CD14-positive monocyte (primary cell): Measurements from ENCODE around the gene SRSF7. TPM values are rescaled to one million over a fixed set of nuclear protein-coding genes. Genes with fewer than 3 reads are reported as not detected.

ENCODE experiments used
- DNase-seq, 3 donors: peaks; one replicate each; pipeline ENCODE4 v3.0.0-alpha.2; 2011 to 2022
- H2AFZ ChIP-seq: 2 replicates; pipeline ENCODE4 v1.6.0; 2012; ENCODE audit warnings: mild to moderate bottlenecking, low read depth, low read length, inconsistent platforms; ENCODE audit not compliant: insufficient read depth, poor library complexity, severe bottlenecking
- H3K27ac ChIP-seq, 2 donors: 1 replicate in 1 of 2; 2 replicates in 1 of 2; pipeline ENCODE4 v1.5.1; 2012 to 2013; ENCODE audit warnings: low read length in 2 of 2, control low read depth in 1 of 2, inconsistent platforms in 1 of 2, low read depth in 1 of 2, mild to moderate bottlenecking in 1 of 2
- H3K27me3 ChIP-seq, 2 donors: one replicate each; pipeline versions ENCODE4 v1.6.0 to v1.6.1; 2011 to 2013; ENCODE audit warnings: low read length in 2 of 2; ENCODE audit not compliant: control insufficient read depth in 2 of 2, insufficient read depth in 2 of 2
- H3K36me3 ChIP-seq, 2 donors: replicated peaks in 1 of 2; 1 replicate in 1 of 2; 2 replicates in 1 of 2; pipeline versions ENCODE4 v1.5.1 to v1.6.1; 2012 to 2013; ENCODE audit warnings: low read length in 2 of 2, control low read depth in 1 of 2, inconsistent platforms in 1 of 2, mild to moderate bottlenecking in 1 of 2; ENCODE audit not compliant: insufficient read depth in 2 of 2, control insufficient read depth in 1 of 2
- H3K4me1 ChIP-seq, 2 donors: 1 replicate in 1 of 2; 2 replicates in 1 of 2; pipeline versions ENCODE4 v1.5.1 to v1.6.1; 2012 to 2013; ENCODE audit warnings: low read length in 2 of 2, control low read depth in 1 of 2, inconsistent platforms in 1 of 2, mild to moderate bottlenecking in 1 of 2, moderate library complexity in 1 of 2; ENCODE audit not compliant: insufficient read depth in 2 of 2, control insufficient read depth in 1 of 2
- H3K4me2 ChIP-seq: replicated peaks from 2 replicates; pipeline ENCODE3; 2012; ENCODE audit warnings: low read length, moderate library complexity, mild to moderate bottlenecking; ENCODE audit not compliant: poor library complexity, severe bottlenecking; ENCODE audit errors: extremely low read depth
- H3K4me3 ChIP-seq, 3 experiments: fragments of 200-600 bp in 1 of 3; sonication (generic) in 1 of 3; replicated peaks in 1 of 3; 1 replicate in 2 of 3; 2 replicates in 1 of 3; pipeline ENCODE4 v1.5.1; 2011 to 2013; ENCODE audit warnings: low read length in 3 of 3, mild to moderate bottlenecking in 3 of 3, control low read depth in 2 of 3, low read depth in 2 of 3, inconsistent platforms in 1 of 3, moderate library complexity in 1 of 3
- H3K79me2 ChIP-seq: 2 replicates; pipeline ENCODE4 v1.6.0; 2012; ENCODE audit warnings: mild to moderate bottlenecking, control low read depth, inconsistent platforms, low read length, moderate library complexity; ENCODE audit not compliant: insufficient read depth
- H3K9ac ChIP-seq: 2 replicates; pipeline ENCODE4 v1.6.0; 2017; ENCODE audit warnings: low read length, mild to moderate bottlenecking; ENCODE audit not compliant: insufficient read depth, poor library complexity, severe bottlenecking
- H3K9me3 ChIP-seq, 2 donors: replicated peaks in 1 of 2; 1 replicate in 1 of 2; 2 replicates in 1 of 2; pipeline versions ENCODE4 v1.5.1 to v1.6.1; 2012 to 2013; ENCODE audit warnings: low read length in 2 of 2, control low read depth in 1 of 2; ENCODE audit not compliant: control insufficient read depth in 1 of 2, insufficient read depth in 1 of 2
- H4K20me1 ChIP-seq: 2 replicates; pipeline ENCODE4 v1.6.0; 2012; ENCODE audit warnings: mild to moderate bottlenecking, low read length, control low read depth, moderate library complexity; ENCODE audit not compliant: insufficient read depth
- H3K27ac Mint-ChIP-seq, 7 donors: one replicate each; pipeline ENCODE4 v1.8.0; 2020; ENCODE audit warnings: mild to moderate bottlenecking in 7 of 7, mixed read lengths in 7 of 7, moderate library complexity in 6 of 7, inconsistent platforms in 2 of 7
- H3K27me3 Mint-ChIP-seq, 3 donors: one replicate each; pipeline ENCODE4 v1.8.0; 2021 to 2022; ENCODE audit warnings: low read depth in 3 of 3, mild to moderate bottlenecking in 3 of 3, mixed read lengths in 3 of 3, moderate library complexity in 3 of 3, inconsistent platforms in 1 of 3
- H3K36me3 Mint-ChIP-seq, 2 donors: one replicate each; pipeline ENCODE4 v1.8.0; 2020; ENCODE audit warnings: mixed read lengths in 2 of 2, inconsistent platforms in 1 of 2, mild to moderate bottlenecking in 1 of 2
- H3K4me1 Mint-ChIP-seq: one replicate; pipeline ENCODE4 v1.8.0; 2020; ENCODE audit warnings: mild to moderate bottlenecking, mixed read lengths
- H3K4me3 Mint-ChIP-seq, 2 donors: one replicate each; pipeline ENCODE4 v1.8.0; 2020; ENCODE audit warnings: mild to moderate bottlenecking in 2 of 2, mixed read lengths in 2 of 2, moderate library complexity in 1 of 2
- H3K9me3 Mint-ChIP-seq, 7 donors: one replicate each; pipeline ENCODE4 v1.8.0; 2020 to 2022; ENCODE audit warnings: mixed read lengths in 7 of 7, mild to moderate bottlenecking in 6 of 7, moderate library complexity in 6 of 7, inconsistent platforms in 2 of 7
- WGBS: methylation state at CpG from one replicate; pipeline ENCODE4 v1.1.5; 2013; ENCODE audit warnings: missing lambda C conversion rate; ENCODE audit not compliant: insufficient coverage; 5-methylcytosine and 5-hydroxymethylcytosine counted together
- intact Hi-C, 2 donors: fragments of 100-400 bp; cut with micrococcal nuclease; formaldehyde crosslinking; loops; one replicate each; pipeline versions ENCODE4 v1.15.0 to v1.15.1; 2023
- polyA plus RNA-seq, 3 donors: library from polyadenylated mRNA; depleted of rRNA in 1 of 3; unstranded in 2 of 3; stranded (reverse) in 1 of 3; fragments of 300-500 nt in 2 of 3; fragments of >200 nt in 1 of 3; fragmentation: Illumina TruSeq in 2 of 3; gene quantifications; 1 replicate in 2 of 3; 2 replicates in 1 of 3; pipeline ENCODE4 v1.2.3, GENCODE V29; 2012 to 2021
- TF ChIP-seq, protein P1 (sequence below): fragments of 200-600 bp; IDR thresholded peaks from one replicate; pipeline ENCODE4 v1.8.0; 2022; ENCODE audit warnings: antibody characterized with exemption, mild to moderate bottlenecking

The SRSF7 gene
- polyA plus RNA-seq, 3 donors: 226 to 299 (median 246) TPM

DNA sequence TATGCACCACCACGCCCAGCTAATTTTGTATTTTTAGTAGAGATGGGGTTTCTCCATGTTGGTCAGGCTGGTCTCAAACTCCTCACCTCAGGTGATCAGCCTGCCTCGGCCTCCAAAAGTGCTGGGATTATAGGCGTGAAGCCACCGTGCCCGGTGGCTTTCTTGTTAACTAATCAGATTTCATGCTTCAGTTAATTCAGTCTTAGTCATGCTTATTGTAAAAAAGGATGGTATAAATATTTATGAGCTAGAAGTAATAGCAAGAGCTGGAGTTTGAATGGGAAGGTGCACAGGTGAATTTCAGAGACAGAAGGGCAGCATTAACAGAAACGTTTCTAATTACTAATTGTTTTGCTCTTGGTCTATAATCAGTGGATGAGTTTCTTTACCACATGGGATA lies 37.1 kb upstream of the SRSF7 start:
- peaks cover 11 to 15% of the 10 kb centered on the region in 2 donors for H3K4me1 ChIP-seq
- no peaks in the 10 kb centered on the region for H3K79me2 ChIP-seq
- no peak overlapping the region for H3K4me3 ChIP-seq
- H3K4me2 ChIP-seq: no peak overlapping the region
- TF ChIP-seq, protein P1, sequence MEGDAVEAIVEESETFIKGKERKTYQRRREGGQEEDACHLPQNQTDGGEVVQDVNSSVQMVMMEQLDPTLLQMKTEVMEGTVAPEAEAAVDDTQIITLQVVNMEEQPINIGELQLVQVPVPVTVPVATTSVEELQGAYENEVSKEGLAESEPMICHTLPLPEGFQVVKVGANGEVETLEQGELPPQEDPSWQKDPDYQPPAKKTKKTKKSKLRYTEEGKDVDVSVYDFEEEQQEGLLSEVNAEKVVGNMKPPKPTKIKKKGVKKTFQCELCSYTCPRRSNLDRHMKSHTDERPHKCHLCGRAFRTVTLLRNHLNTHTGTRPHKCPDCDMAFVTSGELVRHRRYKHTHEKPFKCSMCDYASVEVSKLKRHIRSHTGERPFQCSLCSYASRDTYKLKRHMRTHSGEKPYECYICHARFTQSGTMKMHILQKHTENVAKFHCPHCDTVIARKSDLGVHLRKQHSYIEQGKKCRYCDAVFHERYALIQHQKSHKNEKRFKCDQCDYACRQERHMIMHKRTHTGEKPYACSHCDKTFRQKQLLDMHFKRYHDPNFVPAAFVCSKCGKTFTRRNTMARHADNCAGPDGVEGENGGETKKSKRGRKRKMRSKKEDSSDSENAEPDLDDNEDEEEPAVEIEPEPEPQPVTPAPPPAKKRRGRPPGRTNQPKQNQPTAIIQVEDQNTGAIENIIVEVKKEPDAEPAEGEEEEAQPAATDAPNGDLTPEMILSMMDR: no peak
- H3K36me3 Mint-ChIP-seq: peaks cover 0 to 1% of the 10 kb centered on the region in 2 donors
- no peak overlapping the region for H3K9ac ChIP-seq
- H2AFZ ChIP-seq: no peak overlapping the region
- H3K9me3 Mint-ChIP-seq: peaks cover 0 to 2% (median 0%) of the 10 kb centered on the region in 7 donors
- 100% methylated on average over 4 of the region's 6 CpGs for WGBS
- H3K4me3 Mint-ChIP-seq: no peak overlapping the region
- no peaks in the 10 kb centered on the region for H3K9me3 ChIP-seq
- no peak overlapping the region for H3K27ac ChIP-seq
- intact Hi-C loops: no loop called here
- H3K4me1 Mint-ChIP-seq: peaks cover 5% of the 10 kb centered on the region
- DNase-seq: no peak
- no peaks in the 10 kb centered on the region for H4K20me1 ChIP-seq
- H3K27me3 ChIP-seq: no peaks in the 10 kb centered on the region
- no peaks in the 10 kb centered on the region for H3K36me3 ChIP-seq
- no peak overlapping the region for H3K27ac Mint-ChIP-seq
- peaks cover 0 to 3% (median 1%) of the 10 kb centered on the region in 3 donors for H3K27me3 Mint-ChIP-seq

DNA sequence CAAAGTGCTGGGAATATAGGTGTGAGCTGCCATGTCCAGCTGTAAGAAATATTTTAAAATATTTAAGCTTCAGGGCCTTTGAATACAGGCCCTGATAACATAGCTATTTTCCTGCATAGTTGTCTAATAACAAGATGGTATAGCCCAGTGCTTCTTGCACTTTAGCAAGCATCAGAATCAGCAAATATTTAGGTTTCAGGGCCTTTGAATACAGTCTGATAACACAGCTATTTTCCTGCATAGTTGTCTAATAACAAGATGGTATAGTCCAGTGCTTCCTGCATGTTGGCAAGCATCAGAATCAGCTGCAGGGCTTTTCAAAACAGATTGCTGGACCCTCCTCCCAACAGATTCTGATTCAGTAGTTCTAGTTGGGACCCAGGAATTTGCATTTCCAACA lies 32.4 kb upstream of the SRSF7 start:
- no peaks in the 10 kb centered on the region for H4K20me1 ChIP-seq
- H3K4me3 ChIP-seq: no peak overlapping the region
- no peak overlapping the region for H3K4me2 ChIP-seq
- Mint-ChIP-seq H3K27ac (no peak overlapping the region), H3K4me3 (no peak overlapping the region), H3K36me3 (peaks cover 12 to 25% of the 10 kb centered on the region in 2 donors), H3K9me3 (peaks cover 0 to 1% (median 0%) of the 10 kb centered on the region in 7 donors), H3K4me1 (peaks cover 4% of the 10 kb centered on the region), H3K27me3 (peaks cover 0 to 1% (median 1%) of the 10 kb centered on the region in 3 donors)
- peaks cover 5 to 16% of the 10 kb centered on the region in 2 donors for H3K36me3 ChIP-seq
- TF ChIP-seq, protein P1: no peak
- no peak overlapping the region for H3K27ac ChIP-seq
- H3K79me2 ChIP-seq: peaks cover 7% of the 10 kb centered on the region
- peaks cover 4 to 5% of the 10 kb centered on the region in 2 donors for H3K4me1 ChIP-seq
- no peak overlapping the region for H2AFZ ChIP-seq
- H3K9me3 ChIP-seq: no peaks in the 10 kb centered on the region
- H3K27me3 ChIP-seq: no peaks in the 10 kb centered on the region
- no peak overlapping the region for H3K9ac ChIP-seq
- intact Hi-C loops: no loop called here
- no peak for DNase-seq
